Neural progenitor cell (in vitro differentiated cells): ENCODE measurements around the gene BCORL1. TPM values are rescaled to one million over a fixed set of nuclear protein-coding genes. Genes with fewer than 3 reads are reported as not detected.

Experiments used
- DNase-seq: peaks from one replicate; pipeline ENCODE4 v3.0.0-alpha.2; 2016; ENCODE audit warnings: low spot score
- H2AFZ ChIP-seq: fragments of 200-600 bp; sonication (generic); replicated peaks from 2 replicates; pipeline ENCODE4 v1.6.1; 2016; ENCODE audit warnings: antibody characterized with exemption
- H3F3A ChIP-seq: fragments of 200-600 bp; sonication (generic); 2 replicates; pipeline ENCODE4 v1.6.1; 2016; ENCODE audit warnings: antibody characterized with exemption, low read depth
- H3K27ac ChIP-seq: fragments of 200-600 bp; sonication (generic); 2 replicates; pipeline ENCODE4 v1.5.1; 2016; ENCODE audit warnings: mild to moderate bottlenecking
- H3K27me3 ChIP-seq: fragments of 200-600 bp; sonication (generic); 2 replicates; pipeline ENCODE4 v1.6.1; 2016; ENCODE audit warnings: mild to moderate bottlenecking, moderate library complexity
- H3K36me3 ChIP-seq: fragments of 200-600 bp; sonication (generic); 2 replicates; pipeline ENCODE4 v1.5.1; 2016
- H3K4me1 ChIP-seq: fragments of 200-600 bp; sonication (generic); 2 replicates; pipeline ENCODE4 v1.6.1; 2016; ENCODE audit warnings: mixed run types
- H3K4me2 ChIP-seq: fragments of 200-600 bp; sonication (generic); 2 replicates; pipeline ENCODE4 v1.6.1; 2016
- H3K4me3 ChIP-seq: fragments of 200-600 bp; sonication (generic); 2 replicates; pipeline ENCODE4 v1.5.1; 2016
- H3K79me2 ChIP-seq: fragments of 200-600 bp; sonication (generic); 2 replicates; pipeline ENCODE4 v1.6.1; 2016; ENCODE audit warnings: low read depth
- H3K9ac ChIP-seq: fragments of 200-600 bp; sonication (generic); 2 replicates; pipeline ENCODE4 v1.6.1; 2016
- H3K9me3 ChIP-seq: fragments of 200-600 bp; sonication (generic); 2 replicates; pipeline ENCODE4 v1.5.1; 2016; ENCODE audit warnings: low read depth
- H4K20me1 ChIP-seq: fragments of 200-600 bp; sonication (generic); 2 replicates; pipeline ENCODE4 v1.6.1; 2016; ENCODE audit warnings: low read depth
- H3K27ac Mint-ChIP-seq: 3 replicates; pipeline ENCODE4 v1.8.0; 2021; ENCODE audit warnings: mixed read lengths
- H3K27me3 Mint-ChIP-seq: 2 replicates; pipeline ENCODE4 v1.8.0; 2022; ENCODE audit warnings: low read depth, mild to moderate bottlenecking, inconsistent platforms, moderate library complexity, mixed read lengths; ENCODE audit not compliant: insufficient read depth
- H3K36me3 Mint-ChIP-seq: 3 replicates; pipeline ENCODE4 v1.8.0; 2021; ENCODE audit warnings: mixed read lengths
- H3K4me1 Mint-ChIP-seq: 3 replicates; pipeline ENCODE4 v1.8.0; 2021; ENCODE audit warnings: mixed read lengths
- H3K4me3 Mint-ChIP-seq: 3 replicates; pipeline ENCODE4 v1.8.0; 2021; ENCODE audit warnings: mild to moderate bottlenecking, moderate library complexity, mixed read lengths
- H3K9me3 Mint-ChIP-seq: 3 replicates; pipeline ENCODE4 v1.8.0; 2020; ENCODE audit warnings: mixed read lengths
- EZH2 ChIP-seq: fragments of 200-600 bp; sonication (generic); IDR thresholded peaks from 2 replicates; pipeline ENCODE4 v1.6.1; 2017; ENCODE audit warnings: antibody characterized with exemption, mild to moderate bottlenecking, moderate library complexity
- EZH2phosphoT487 ChIP-seq: fragments of 200-600 bp; sonication (generic); IDR thresholded peaks from 2 replicates; pipeline ENCODE4 v1.6.1; 2017; ENCODE audit warnings: antibody characterized with exemption
- total RNA-seq: library from RNA; depleted of rRNA; stranded (reverse); fragments of >200 nt; gene quantifications from 2 replicates; pipeline ENCODE4 v1.2.3, GENCODE V29; 2015; ENCODE audit warnings: low replicate concordance
- TF ChIP-seq, protein P1 (sequence below): fragments of 200-600 bp; sonication (generic); IDR thresholded peaks from 2 replicates; pipeline ENCODE4 v1.5.1; 2017; ENCODE audit warnings: antibody characterized with exemption, mild to moderate bottlenecking

BCORL1 gene
- total RNA-seq, 1 donor from 2014 or later = 5.1 TPM

DNA sequence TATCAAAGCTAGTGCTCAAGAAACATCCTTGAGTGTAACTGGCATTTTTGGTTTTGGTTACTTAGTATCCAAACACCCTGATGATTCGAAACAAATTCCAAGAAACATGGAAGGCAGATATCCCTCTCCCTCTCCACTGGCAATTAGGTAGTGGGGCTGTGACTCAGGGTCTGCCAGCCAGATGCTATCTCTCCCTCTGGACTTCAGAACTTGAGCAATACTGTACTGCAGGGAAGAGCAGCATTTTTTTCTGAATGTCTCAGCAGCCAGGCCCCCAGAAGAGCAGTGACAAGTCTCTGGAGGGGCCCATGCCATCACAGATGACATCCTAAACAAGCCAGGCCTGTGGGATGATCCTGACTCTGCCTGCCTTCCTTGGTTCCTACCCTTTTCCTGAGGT, 37.3 kb upstream of the BCORL1 start:
- no peaks in the 10 kb centered on the region for H3K36me3 ChIP-seq
- H3K9me3 Mint-ChIP-seq = no peaks in the 10 kb centered on the region

DNA sequence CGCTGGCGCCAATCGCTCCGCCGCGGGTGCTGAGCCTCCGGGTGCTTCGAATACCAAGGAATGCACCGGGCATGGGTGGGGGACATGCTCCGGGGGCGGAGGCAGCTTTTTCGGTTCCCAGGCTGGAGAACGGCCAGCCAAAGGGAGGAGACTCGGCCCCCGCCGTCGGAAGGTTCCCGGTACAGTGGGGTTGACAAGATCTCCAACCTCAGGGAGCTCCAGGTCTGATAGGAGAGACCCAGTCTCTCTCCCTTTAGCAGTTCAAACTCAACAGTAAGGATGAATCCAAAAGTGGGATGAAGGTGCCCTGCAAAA, 29.1 kb upstream of the BCORL1 start:
- Mint-ChIP-seq H3K36me3 (no peaks in the 10 kb centered on the region), H3K4me1 (peaks cover 55% of the 10 kb centered on the region), H3K27ac (peak overlapping the region; percentile 54), H3K9me3 (no peaks in the 10 kb centered on the region), H3K4me3 (peak overlapping the region; percentile 80), H3K27me3 (peaks cover 24% of the 10 kb centered on the region)
- no peak for DNase-seq
- no peak overlapping the region for H2AFZ ChIP-seq
- no peak overlapping the region for H3K27ac ChIP-seq
- H3K4me2 ChIP-seq = peak overlapping the region; percentile 71
- H3K4me1 ChIP-seq = peaks cover 16% of the 10 kb centered on the region
- H3K4me3 ChIP-seq = peak overlapping the region; percentile 43
- H3K79me2 ChIP-seq = no peaks in the 10 kb centered on the region
- H3K9me3 ChIP-seq = no peaks in the 10 kb centered on the region
- no peak for TF ChIP-seq EZH2
- TF ChIP-seq, protein P1, sequence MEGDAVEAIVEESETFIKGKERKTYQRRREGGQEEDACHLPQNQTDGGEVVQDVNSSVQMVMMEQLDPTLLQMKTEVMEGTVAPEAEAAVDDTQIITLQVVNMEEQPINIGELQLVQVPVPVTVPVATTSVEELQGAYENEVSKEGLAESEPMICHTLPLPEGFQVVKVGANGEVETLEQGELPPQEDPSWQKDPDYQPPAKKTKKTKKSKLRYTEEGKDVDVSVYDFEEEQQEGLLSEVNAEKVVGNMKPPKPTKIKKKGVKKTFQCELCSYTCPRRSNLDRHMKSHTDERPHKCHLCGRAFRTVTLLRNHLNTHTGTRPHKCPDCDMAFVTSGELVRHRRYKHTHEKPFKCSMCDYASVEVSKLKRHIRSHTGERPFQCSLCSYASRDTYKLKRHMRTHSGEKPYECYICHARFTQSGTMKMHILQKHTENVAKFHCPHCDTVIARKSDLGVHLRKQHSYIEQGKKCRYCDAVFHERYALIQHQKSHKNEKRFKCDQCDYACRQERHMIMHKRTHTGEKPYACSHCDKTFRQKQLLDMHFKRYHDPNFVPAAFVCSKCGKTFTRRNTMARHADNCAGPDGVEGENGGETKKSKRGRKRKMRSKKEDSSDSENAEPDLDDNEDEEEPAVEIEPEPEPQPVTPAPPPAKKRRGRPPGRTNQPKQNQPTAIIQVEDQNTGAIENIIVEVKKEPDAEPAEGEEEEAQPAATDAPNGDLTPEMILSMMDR = no peak
- no peak for TF ChIP-seq EZH2phosphoT487
- H3F3A ChIP-seq = peaks cover 47% of the 10 kb centered on the region
- no peaks in the 10 kb centered on the region for H3K36me3 ChIP-seq
- H3K27me3 ChIP-seq = peaks cover 25% of the 10 kb centered on the region
- no peak overlapping the region for H3K9ac ChIP-seq
- no peaks in the 10 kb centered on the region for H4K20me1 ChIP-seq

More for the DNA sequence above, 37.3 kb upstream of the BCORL1 start:
- H4K20me1 ChIP-seq = no peaks in the 10 kb centered on the region
- no peaks in the 10 kb centered on the region for H3K4me1 ChIP-seq
- no peaks in the 10 kb centered on the region for H3K79me2 ChIP-seq
- H3K27ac Mint-ChIP-seq = no peak overlapping the region
- H3K27me3 ChIP-seq = no peaks in the 10 kb centered on the region
- no peak overlapping the region for H3K4me3 ChIP-seq
- no peak overlapping the region for H2AFZ ChIP-seq
- no peak for DNase-seq
- H3K9me3 ChIP-seq = no peaks in the 10 kb centered on the region
- no peaks in the 10 kb centered on the region for H3K36me3 Mint-ChIP-seq
- no peak overlapping the region for H3K27ac ChIP-seq
- no peak overlapping the region for H3K4me2 ChIP-seq
- H3K27me3 Mint-ChIP-seq = peaks cover 4% of the 10 kb centered on the region
- H3F3A ChIP-seq = no peaks in the 10 kb centered on the region
- H3K4me1 Mint-ChIP-seq = peaks cover 8% of the 10 kb centered on the region
- H3K4me3 Mint-ChIP-seq = no peak overlapping the region
- H3K9ac ChIP-seq = no peak overlapping the region
- no peak for TF ChIP-seq EZH2
- no peak for TF ChIP-seq EZH2phosphoT487
- TF ChIP-seq, protein P1 = no peak

- no peaks in the 10 kb centered on the region for H3K36me3 ChIP-seq
- no peaks in the 10 kb centered on the region for H3K79me2 ChIP-seq
- H3K4me3 ChIP-seq = peak overlapping the region; percentile 43
- Mint-ChIP-seq H3K4me1 (peaks cover 61% of the 10 kb centered on the region), H3K4me3 (peak overlapping the region; percentile 80), H3K36me3 (no peaks in the 10 kb centered on the region), H3K27me3 (peaks cover 26% of the 10 kb centered on the region), H3K9me3 (no peaks in the 10 kb centered on the region), H3K27ac (peak overlapping the region; percentile 54)
- DNase-seq = peak; percentile 72
- TF ChIP-seq, protein P1 = no peak
- TF ChIP-seq EZH2 = no peak
- no peak for TF ChIP-seq EZH2phosphoT487
- no peak overlapping the region for H3K27ac ChIP-seq
- H3K4me1 ChIP-seq = peaks cover 16% of the 10 kb centered on the region
- no peak overlapping the region for H3K9ac ChIP-seq
- H4K20me1 ChIP-seq = no peaks in the 10 kb centered on the region
- H3K9me3 ChIP-seq = no peaks in the 10 kb centered on the region
- H2AFZ ChIP-seq = no peak overlapping the region
- H3K27me3 ChIP-seq = peaks cover 31% of the 10 kb centered on the region
- peaks cover 53% of the 10 kb centered on the region for H3F3A ChIP-seq
- peak overlapping the region; percentile 71 for H3K4me2 ChIP-seq
Measured at GRCh38 chrX:129953881-129954280, 28.6 kb upstream of the BCORL1 start.
